Measurements from ENCODE around the gene ELP4. TPM values are rescaled to one million over a fixed set of nuclear protein-coding genes. Genes with fewer than 3 reads are reported as not detected.

ELP4 gene
- total and polyA plus RNA-seq, 2 donors (not counting 1 experiment from before 2014, with no cell fraction given): 7.1 to 31.3 TPM

GRCh38 chr11:31722754-31723153 is 213.2 kb downstream of the ELP4 start:
- ChIA-PET CTCF (no interaction called here), POLR2A (no interaction called here)
- Mint-ChIP-seq H3K4me3 (no peak overlapping the region), H3K27me3 (no peaks in the 10 kb centered on the region), H3K27ac (no peak overlapping the region), H3K9me3 (ENCODE audit: insufficient read depth) (no peaks in the 10 kb centered on the region), H3K4me1 (no peaks in the 10 kb centered on the region)
- no peaks in the 10 kb centered on the region for H3K79me2 ChIP-seq (ENCODE audit: control insufficient read depth, insufficient read depth, low read length)
- H2AFZ ChIP-seq (ENCODE audit: insufficient read depth, low read depth, low read length, poor library complexity, severe bottlenecking): no peak overlapping the region
- H3K4me2 ChIP-seq (replicated peaks; ENCODE audit: low read depth, low read length, poor library complexity, severe bottlenecking): no peak overlapping the region
- 80% methylated on average over 1 of the region's 3 CpGs for WGBS (ENCODE audit: insufficient coverage)
- no peak for DNase-seq
- no peak for ATAC-seq (ENCODE audit: low read depth)
- H3K9me3 ChIP-seq (ENCODE audit: control extremely low read depth in 1 of 3, control insufficient read depth in 2 of 3, insufficient read depth in 1 of 3, low read length in 2 of 3): no peaks in the 10 kb centered on the region
- TF ChIP-seq EZH2 (IDR thresholded peaks at IDR 0.05; ENCODE audit: borderline replicate concordance, insufficient read depth, low read depth, low read length, poor library complexity, severe bottlenecking) (no peak), CTCF (IDR thresholded peaks at IDR 0.05) (no peak)
- no peaks in the 10 kb centered on the region for H3K4me1 ChIP-seq (ENCODE audit: control insufficient read depth in 2 of 2, insufficient read depth in 2 of 2, low read length in 2 of 2)
- intact Hi-C loops (cut with micrococcal nuclease): no loop called here
- no peaks in the 10 kb centered on the region for H3K36me3 ChIP-seq (replicated peaks in 1 of 2; ENCODE audit: control extremely low read depth in 1 of 2, control insufficient read depth in 1 of 2, extremely low read depth in 1 of 2, insufficient read depth in 2 of 2, low read length in 1 of 2)
- H3K27me3 ChIP-seq (replicated peaks in 1 of 4; ENCODE audit: control extremely low read depth in 1 of 4, control insufficient read depth in 3 of 4, insufficient read depth in 4 of 4, low read length in 3 of 4): no peaks in the 10 kb centered on the region
- no peak overlapping the region for H3K9ac ChIP-seq (ENCODE audit: low read length)
- H4K20me1 ChIP-seq (ENCODE audit: control insufficient read depth, insufficient read depth, low read length, poor library complexity, severe bottlenecking): no peaks in the 10 kb centered on the region
- no peak overlapping the region for H3K27ac ChIP-seq (ENCODE audit: low read length in 2 of 2)
- no peak overlapping the region for H3K4me3 ChIP-seq (ENCODE audit: control extremely low read depth in 1 of 5, extremely low read depth in 1 of 5, insufficient read depth in 1 of 5, low read depth in 2 of 5, low read length in 4 of 5)

GRCh38 chr11:31725176-31725575 is 215.6 kb downstream of the ELP4 start:
- no peak overlapping the region for H3K4me2 ChIP-seq (replicated peaks; ENCODE audit: low read depth, low read length, poor library complexity, severe bottlenecking)
- no peak overlapping the region for H3K9ac ChIP-seq (ENCODE audit: low read length)
- no peaks in the 10 kb centered on the region for H3K9me3 ChIP-seq (ENCODE audit: control extremely low read depth in 1 of 3, control insufficient read depth in 2 of 3, insufficient read depth in 1 of 3, low read length in 2 of 3)
- Mint-ChIP-seq H3K27me3 (no peaks in the 10 kb centered on the region), H3K4me1 (no peaks in the 10 kb centered on the region), H3K9me3 (ENCODE audit: insufficient read depth) (no peaks in the 10 kb centered on the region), H3K4me3 (no peak overlapping the region), H3K27ac (no peak overlapping the region)
- H3K79me2 ChIP-seq (ENCODE audit: control insufficient read depth, insufficient read depth, low read length): no peaks in the 10 kb centered on the region
- no peak for ATAC-seq (ENCODE audit: low read depth)
- TF ChIP-seq CTCF (IDR thresholded peaks at IDR 0.05) (no peak), EZH2 (IDR thresholded peaks at IDR 0.05; ENCODE audit: borderline replicate concordance, insufficient read depth, low read depth, low read length, poor library complexity, severe bottlenecking) (no peak)
- H3K27me3 ChIP-seq (replicated peaks in 1 of 4; ENCODE audit: control extremely low read depth in 1 of 4, control insufficient read depth in 3 of 4, insufficient read depth in 4 of 4, low read length in 3 of 4): no peaks in the 10 kb centered on the region
- no peak for DNase-seq
- no peak overlapping the region for H3K27ac ChIP-seq (ENCODE audit: low read length in 2 of 2)
- no peak overlapping the region for H2AFZ ChIP-seq (ENCODE audit: insufficient read depth, low read depth, low read length, poor library complexity, severe bottlenecking)
- no peaks in the 10 kb centered on the region for H4K20me1 ChIP-seq (ENCODE audit: control insufficient read depth, insufficient read depth, low read length, poor library complexity, severe bottlenecking)
- H3K36me3 ChIP-seq (replicated peaks in 1 of 2; ENCODE audit: control extremely low read depth in 1 of 2, control insufficient read depth in 1 of 2, extremely low read depth in 1 of 2, insufficient read depth in 2 of 2, low read length in 1 of 2): no peaks in the 10 kb centered on the region
- no peak overlapping the region for H3K4me3 ChIP-seq (ENCODE audit: control extremely low read depth in 1 of 5, extremely low read depth in 1 of 5, insufficient read depth in 1 of 5, low read depth in 2 of 5, low read length in 4 of 5)
- ChIA-PET POLR2A (no interaction called here), CTCF (no interaction called here)
- intact Hi-C loops (cut with micrococcal nuclease): no loop called here
- H3K4me1 ChIP-seq (ENCODE audit: control insufficient read depth in 2 of 2, insufficient read depth in 2 of 2, low read length in 2 of 2): no peaks in the 10 kb centered on the region

Data from B cell (primary cell).